Measurements from ENCODE around the gene SREBF2. TPM values are rescaled to one million over a fixed set of nuclear protein-coding genes. Genes with fewer than 3 reads are reported as not detected.
A peak's percentile ranks its signal among the peaks of the same experiment; 100 is the strongest.

Gene SREBF2
- total RNA-seq, 1 donor from 2014 or later, result 119 TPM

DNA sequence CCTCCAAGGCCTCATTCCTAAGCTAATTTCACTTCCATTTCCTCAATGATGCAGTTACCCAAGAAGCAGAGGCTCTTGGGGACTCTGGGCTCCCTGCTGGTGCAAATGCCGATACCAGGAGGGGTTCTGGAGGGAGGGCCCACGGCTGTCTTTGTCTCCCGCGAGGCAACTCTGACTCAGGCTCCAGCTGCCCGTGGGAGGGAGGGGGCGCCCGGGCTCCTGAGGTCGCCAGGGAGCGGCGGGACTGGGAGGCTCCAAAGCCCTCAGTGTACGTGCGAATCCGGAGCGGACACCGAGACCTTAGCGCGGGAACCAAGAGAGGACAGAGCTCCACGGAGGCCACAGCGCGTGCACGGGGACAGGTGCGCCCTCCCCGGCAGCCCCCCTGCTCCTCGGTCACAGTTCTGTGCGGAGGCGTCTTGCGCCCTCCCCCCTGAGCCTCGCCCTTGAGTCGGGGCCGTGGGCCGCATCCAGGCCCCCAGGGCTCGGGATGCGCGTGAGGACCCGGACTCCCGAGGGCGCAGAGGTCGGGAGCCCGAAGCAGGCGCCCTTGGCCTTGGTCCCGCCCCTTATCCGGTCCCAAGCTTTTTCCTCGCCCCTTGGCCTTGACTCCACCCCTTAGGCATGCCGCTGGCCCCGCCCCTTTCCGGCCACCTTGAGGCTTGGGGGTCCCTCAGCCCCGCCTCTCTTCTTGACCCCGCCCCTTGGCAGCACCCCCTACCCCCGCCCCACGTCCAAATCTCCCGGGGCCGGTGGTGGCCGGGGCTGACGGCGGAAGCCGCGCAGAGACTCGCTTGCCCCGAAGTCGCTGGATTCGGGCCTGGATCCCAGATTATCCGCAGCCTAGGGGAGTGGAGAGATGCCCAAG is 86.7 kb downstream of the SREBF2 start:
- peaks cover 48% of the 10 kb centered on the region for H3K27me3 Mint-ChIP-seq
- no peak overlapping the region for H3K27ac Mint-ChIP-seq
- peaks cover 4% of the 10 kb centered on the region for H3K4me1 Mint-ChIP-seq (ENCODE audit: unreplicated experiment)
- TF ChIP-seq, protein P1, sequence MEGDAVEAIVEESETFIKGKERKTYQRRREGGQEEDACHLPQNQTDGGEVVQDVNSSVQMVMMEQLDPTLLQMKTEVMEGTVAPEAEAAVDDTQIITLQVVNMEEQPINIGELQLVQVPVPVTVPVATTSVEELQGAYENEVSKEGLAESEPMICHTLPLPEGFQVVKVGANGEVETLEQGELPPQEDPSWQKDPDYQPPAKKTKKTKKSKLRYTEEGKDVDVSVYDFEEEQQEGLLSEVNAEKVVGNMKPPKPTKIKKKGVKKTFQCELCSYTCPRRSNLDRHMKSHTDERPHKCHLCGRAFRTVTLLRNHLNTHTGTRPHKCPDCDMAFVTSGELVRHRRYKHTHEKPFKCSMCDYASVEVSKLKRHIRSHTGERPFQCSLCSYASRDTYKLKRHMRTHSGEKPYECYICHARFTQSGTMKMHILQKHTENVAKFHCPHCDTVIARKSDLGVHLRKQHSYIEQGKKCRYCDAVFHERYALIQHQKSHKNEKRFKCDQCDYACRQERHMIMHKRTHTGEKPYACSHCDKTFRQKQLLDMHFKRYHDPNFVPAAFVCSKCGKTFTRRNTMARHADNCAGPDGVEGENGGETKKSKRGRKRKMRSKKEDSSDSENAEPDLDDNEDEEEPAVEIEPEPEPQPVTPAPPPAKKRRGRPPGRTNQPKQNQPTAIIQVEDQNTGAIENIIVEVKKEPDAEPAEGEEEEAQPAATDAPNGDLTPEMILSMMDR (conservative IDR thresholded peaks at IDR 0.05), result no peak
- H3K36me3 Mint-ChIP-seq, result no peaks in the 10 kb centered on the region
- peak overlapping the region; percentile 63 for H3K4me3 Mint-ChIP-seq
- H3K9me3 Mint-ChIP-seq, result no peaks in the 10 kb centered on the region
- no peak for DNase-seq (ENCODE audit: extremely low spot score, unreplicated experiment)

DNA sequence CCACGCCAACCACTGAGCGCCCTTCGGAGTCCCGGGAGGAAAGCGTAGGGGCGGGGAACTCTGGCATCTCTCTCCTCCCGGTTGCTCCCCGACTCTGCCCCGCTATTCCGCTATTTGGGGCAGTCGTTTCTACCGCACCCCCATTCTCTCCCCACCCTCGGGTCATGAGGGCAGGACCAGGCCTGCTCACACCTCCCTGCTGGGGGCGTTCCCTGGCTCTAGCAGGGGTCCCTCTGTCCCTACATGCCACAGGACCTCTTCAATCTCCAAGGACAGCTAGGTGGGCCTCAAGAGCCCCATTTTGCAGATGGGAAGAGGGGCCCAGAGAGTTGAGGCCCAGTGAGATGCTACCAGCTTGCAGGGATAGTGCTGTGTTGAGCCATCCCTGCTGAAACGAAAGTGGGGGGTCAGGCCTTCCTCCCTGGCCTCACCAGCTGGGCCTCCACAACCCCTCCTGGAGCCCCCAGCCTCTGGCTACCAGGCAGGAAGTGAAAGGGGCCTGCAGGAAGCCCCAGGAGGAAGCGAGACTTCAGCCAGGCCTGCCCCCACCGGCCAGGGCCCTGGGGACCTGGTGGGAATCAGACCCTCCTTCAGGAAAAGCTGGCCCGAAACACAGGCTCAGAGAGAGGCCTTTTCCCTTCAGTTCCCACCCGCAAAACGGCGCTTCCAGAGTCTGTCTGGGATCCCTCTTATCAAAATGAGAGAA is 87.5 kb downstream of the SREBF2 start:
- no peaks in the 10 kb centered on the region for H3K9me3 Mint-ChIP-seq
- DNase-seq (ENCODE audit: extremely low spot score, unreplicated experiment), result no peak
- peaks cover 51% of the 10 kb centered on the region for H3K27me3 Mint-ChIP-seq
- peak overlapping the region; percentile 36 for H3K4me3 Mint-ChIP-seq
- no peaks in the 10 kb centered on the region for H3K36me3 Mint-ChIP-seq
- no peak overlapping the region for H3K27ac Mint-ChIP-seq
- peaks cover 4% of the 10 kb centered on the region for H3K4me1 Mint-ChIP-seq (ENCODE audit: unreplicated experiment)
- TF ChIP-seq, protein P1 (conservative IDR thresholded peaks at IDR 0.05), result no peak

DNA sequence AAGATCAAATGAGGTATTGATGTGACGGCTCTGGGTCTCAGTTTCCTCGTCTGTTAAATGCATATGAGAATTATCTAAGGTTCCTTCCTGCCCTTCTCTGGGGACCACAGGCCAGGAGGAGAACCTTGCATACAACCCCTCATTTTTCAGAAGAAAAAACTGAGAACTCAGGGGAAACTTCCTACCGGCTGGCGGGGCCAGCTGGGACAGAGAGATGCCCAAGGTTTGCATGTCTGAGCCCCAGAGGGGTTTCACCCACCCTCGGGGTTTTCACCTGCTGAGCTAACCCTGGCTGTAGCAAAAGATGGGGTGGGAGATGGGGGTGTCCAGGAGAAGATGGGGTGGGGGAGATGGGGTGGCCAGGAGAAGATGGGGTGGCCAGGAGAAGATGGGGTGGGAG is 89.4 kb downstream of the SREBF2 start:
- TF ChIP-seq, protein P1 (conservative IDR thresholded peaks at IDR 0.05), result no peak
- H3K4me3 Mint-ChIP-seq, result no peak overlapping the region
- H3K27me3 Mint-ChIP-seq, result peaks cover 42% of the 10 kb centered on the region
- H3K27ac Mint-ChIP-seq, result no peak overlapping the region
- peaks cover 4% of the 10 kb centered on the region for H3K4me1 Mint-ChIP-seq (ENCODE audit: unreplicated experiment)
- no peaks in the 10 kb centered on the region for H3K36me3 Mint-ChIP-seq
- no peaks in the 10 kb centered on the region for H3K9me3 Mint-ChIP-seq
- no peak for DNase-seq (ENCODE audit: extremely low spot score, unreplicated experiment)

DNA sequence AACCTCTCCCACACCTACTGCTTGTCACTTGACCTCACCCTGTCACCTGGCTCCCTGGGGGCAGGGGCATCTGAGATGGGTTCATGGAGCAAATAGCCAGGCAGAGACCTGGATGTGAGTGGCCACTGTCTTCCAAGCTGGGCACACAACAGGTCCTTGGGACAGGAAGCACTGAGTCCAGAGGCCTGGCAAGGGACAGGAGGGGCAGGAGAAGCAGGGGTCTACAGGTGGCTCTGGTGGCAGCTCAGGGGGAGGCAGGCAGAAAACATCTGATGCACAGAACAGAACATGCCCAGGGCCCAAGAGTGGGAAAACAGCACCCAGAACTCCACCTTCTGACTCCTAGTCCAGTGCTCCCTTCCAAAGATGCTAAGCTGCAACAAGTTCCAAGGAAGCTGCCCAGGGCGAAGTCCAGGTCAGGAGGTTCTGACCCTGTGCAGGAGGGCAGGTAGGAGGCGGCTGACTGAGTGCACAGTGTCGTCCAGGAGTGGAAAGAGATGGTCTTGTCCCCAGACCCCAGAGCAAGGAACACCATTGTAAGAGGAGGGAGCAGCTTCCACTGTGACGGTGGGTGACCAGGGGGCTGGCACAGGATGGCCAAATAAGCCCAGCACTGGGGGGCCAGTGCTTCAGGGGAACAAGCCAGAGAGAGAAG is 90.2 kb downstream of the SREBF2 start:
- Mint-ChIP-seq H3K4me3 (no peak overlapping the region), H3K4me1 (ENCODE audit: unreplicated experiment) (peaks cover 3% of the 10 kb centered on the region), H3K27me3 (peaks cover 44% of the 10 kb centered on the region), H3K27ac (no peak overlapping the region), H3K36me3 (no peaks in the 10 kb centered on the region), H3K9me3 (no peaks in the 10 kb centered on the region)
- no peak for DNase-seq (ENCODE audit: extremely low spot score, unreplicated experiment)
- TF ChIP-seq, protein P1 (conservative IDR thresholded peaks at IDR 0.05), result no peak

DNA sequence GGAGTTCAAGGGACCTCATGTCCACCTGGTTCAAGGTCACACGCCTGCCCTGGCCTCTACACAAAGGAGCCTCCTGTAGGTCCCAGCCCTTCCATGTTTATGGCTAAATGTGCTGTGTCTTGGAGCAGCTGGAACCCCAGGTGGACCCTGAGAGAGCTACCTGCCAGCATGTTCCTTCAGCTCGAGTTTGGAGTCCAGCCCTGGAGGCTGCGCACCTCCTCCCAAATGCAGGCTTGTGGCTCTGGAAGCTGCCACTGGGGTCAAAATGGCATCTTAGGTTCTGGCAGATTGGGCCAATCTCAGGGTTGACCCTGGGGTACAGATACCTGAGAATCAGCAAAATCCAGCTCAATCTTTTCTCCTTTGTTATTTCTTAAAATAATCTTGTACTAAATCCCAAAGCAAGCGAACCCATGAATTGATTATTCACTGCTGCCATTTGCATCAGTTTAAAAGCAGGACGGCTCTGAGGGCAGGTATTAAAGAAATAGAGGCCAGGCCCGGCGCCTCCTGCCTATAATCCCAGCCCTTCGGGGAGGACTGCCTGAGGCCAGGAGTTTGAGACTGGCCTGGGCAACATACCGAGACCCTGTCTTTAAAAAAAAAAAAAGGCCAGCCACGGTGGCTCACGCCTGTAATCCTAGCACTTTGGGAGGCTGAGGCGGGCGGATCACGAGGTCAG is 90.8 kb downstream of the SREBF2 start:
- no peaks in the 10 kb centered on the region for H3K4me1 Mint-ChIP-seq (ENCODE audit: unreplicated experiment)
- H3K27me3 Mint-ChIP-seq, result peaks cover 39% of the 10 kb centered on the region
- TF ChIP-seq, protein P1 (conservative IDR thresholded peaks at IDR 0.05), result no peak
- no peaks in the 10 kb centered on the region for H3K9me3 Mint-ChIP-seq
- no peak overlapping the region for H3K27ac Mint-ChIP-seq
- no peak for DNase-seq (ENCODE audit: extremely low spot score, unreplicated experiment)
- no peak overlapping the region for H3K4me3 Mint-ChIP-seq
- H3K36me3 Mint-ChIP-seq, result no peaks in the 10 kb centered on the region

Measured in type B pancreatic cell (in vitro differentiated cells).